WERI-Rb-1 (cell line): ENCODE results near the gene UNC5B.

ENCODE experiments used
- DNase-seq: peaks from one replicate; pipeline ENCODE4 v3.0.0-alpha.2; 2020
- H3K27ac ChIP-seq: fragments of 250-450 bp; sonication (Bioruptor Pico); 2 replicates; pipeline ENCODE4 v1.5.1; 2020; ENCODE audit warnings: mild to moderate bottlenecking, moderate library complexity
- H3K27me3 ChIP-seq: fragments of 250-450 bp; sonication (Bioruptor Pico); 2 replicates; pipeline ENCODE4 v1.5.1; 2021; ENCODE audit warnings: mild to moderate bottlenecking, low read depth, moderate library complexity; ENCODE audit not compliant: insufficient read depth, severe bottlenecking
- H3K36me3 ChIP-seq: fragments of 250-450 bp; sonication (Bioruptor Pico); 2 replicates; pipeline ENCODE4 v1.5.1; 2020; ENCODE audit warnings: mild to moderate bottlenecking, moderate library complexity
- H3K4me3 ChIP-seq: 2 replicates; pipeline ENCODE4 v1.5.1; 2011; ENCODE audit warnings: low read depth, mild to moderate bottlenecking, control low read depth, low read length
- H3K9me3 ChIP-seq: fragments of 250-450 bp; sonication (Bioruptor Pico); 2 replicates; pipeline ENCODE4 v1.5.1; 2021; ENCODE audit warnings: mild to moderate bottlenecking, moderate library complexity; ENCODE audit not compliant: severe bottlenecking
- TF ChIP-seq, protein P1 (sequence below): IDR thresholded peaks from 2 replicates; pipeline ENCODE4 v1.5.1; 2011; ENCODE audit warnings: low read depth, mild to moderate bottlenecking, control low read depth, inconsistent platforms, low read length

UNC5B gene

DNA sequence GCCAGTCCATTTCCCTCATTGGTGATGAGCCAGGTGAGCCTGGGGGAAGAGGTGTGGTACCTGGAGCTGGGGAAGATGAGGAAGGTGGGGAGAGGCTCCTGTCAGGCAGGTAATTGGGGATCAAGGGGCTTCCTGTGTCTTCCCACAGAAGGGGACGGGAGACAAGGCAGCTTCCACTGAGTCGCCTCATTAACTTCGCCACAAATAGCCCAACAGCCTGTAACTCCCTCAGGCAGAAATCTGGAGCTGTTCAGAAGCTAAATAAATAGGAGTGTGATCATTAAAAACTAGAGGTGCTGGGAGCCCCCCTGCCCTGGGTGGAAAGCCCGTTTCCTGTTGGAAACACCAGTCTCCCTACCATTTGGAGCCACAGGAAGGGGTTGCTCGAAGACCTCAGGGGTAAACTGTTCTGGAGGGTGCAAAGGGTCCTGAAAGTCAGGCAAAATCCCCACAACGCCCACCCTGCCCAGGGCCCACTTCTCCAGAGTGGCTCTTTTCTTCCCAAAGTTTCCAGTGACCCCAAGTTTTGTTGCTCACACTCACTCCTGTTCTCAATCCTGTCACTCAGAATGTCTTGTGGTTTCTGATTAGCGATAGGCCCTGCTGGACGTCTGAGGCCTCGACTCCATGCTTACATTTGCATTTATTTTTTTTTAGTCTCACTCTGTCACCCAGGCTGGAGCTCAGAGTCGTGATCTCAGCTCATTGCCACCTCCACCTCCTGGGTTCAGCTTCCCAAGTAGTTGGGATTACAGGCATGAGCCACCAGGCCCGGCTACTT is 25.7 kb downstream of the UNC5B start:
- no peaks in the 10 kb centered on the region for H3K36me3 ChIP-seq
- DNase-seq, result no peak
- H3K27me3 ChIP-seq, result no peaks in the 10 kb centered on the region
- no peaks in the 10 kb centered on the region for H3K9me3 ChIP-seq
- TF ChIP-seq, protein P1, sequence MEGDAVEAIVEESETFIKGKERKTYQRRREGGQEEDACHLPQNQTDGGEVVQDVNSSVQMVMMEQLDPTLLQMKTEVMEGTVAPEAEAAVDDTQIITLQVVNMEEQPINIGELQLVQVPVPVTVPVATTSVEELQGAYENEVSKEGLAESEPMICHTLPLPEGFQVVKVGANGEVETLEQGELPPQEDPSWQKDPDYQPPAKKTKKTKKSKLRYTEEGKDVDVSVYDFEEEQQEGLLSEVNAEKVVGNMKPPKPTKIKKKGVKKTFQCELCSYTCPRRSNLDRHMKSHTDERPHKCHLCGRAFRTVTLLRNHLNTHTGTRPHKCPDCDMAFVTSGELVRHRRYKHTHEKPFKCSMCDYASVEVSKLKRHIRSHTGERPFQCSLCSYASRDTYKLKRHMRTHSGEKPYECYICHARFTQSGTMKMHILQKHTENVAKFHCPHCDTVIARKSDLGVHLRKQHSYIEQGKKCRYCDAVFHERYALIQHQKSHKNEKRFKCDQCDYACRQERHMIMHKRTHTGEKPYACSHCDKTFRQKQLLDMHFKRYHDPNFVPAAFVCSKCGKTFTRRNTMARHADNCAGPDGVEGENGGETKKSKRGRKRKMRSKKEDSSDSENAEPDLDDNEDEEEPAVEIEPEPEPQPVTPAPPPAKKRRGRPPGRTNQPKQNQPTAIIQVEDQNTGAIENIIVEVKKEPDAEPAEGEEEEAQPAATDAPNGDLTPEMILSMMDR, result no peak
- no peak overlapping the region for H3K4me3 ChIP-seq
- H3K27ac ChIP-seq, result no peak overlapping the region; the same call in 1 of the 2 replicates

DNA sequence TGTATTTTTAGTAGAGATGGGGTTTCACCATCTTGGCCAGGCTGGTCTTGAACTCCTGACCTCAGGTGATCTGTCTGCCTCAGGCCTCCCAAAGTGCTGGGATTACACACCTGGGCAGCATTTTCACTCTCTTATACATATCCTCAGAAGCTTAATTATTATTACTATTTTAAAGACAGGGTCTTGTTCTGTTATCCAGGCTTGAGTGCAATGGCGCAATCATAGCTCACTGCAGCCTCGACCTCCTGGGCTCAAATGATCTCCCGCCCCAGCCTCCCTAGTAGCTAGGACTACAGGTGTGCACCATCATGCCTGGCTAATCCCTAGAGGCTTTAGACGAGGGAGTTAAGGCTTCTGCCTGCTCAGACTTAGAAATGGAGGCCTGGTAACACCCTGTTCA is 26.3 kb downstream of the UNC5B start:
- Histone ChIP-seq H3K27ac (no peak overlapping the region; the same call in 1 of the 2 replicates), H3K9me3 (no peaks in the 10 kb centered on the region), H3K36me3 (no peaks in the 10 kb centered on the region), H3K4me3 (no peak overlapping the region), H3K27me3 (no peaks in the 10 kb centered on the region)
- TF ChIP-seq, protein P1, result no peak
- DNase-seq, result peak; percentile 51

DNA sequence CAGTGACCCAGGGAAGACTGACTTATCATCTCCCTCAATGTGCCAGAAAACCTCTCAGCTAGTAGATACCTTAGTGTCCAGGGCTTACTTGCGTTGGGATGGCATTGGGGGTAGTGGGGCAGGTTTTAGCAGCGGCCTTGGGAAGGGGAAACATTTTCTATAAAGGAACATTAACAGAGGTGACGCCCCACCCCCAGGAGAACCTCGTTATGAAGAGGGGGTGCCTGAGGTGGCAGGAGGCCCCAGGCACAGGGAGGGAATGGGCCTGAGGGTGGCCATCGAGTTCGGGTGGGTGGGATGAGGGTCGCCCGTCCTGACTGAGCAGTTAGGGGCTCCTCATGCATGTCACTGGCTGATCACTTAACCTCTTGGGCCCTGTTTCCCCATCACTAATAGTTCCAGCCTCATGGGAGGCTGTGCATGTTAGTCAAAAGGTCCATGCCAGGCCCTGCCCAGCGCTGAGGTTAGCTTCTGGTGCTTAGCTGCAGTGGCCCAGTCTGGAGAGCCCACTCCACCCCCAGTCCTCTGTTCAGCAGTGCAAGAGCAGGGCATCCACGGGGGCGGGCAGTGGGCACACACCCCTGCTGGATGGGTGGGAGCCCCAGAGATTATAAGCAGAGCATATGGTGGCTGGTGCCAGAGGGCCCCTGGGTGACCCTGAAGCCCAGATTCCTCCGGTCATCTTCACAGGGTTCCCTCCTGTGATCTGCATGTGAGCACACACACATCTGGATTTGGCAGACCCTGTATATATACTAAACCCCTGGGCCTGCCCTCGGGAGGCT is 27.0 kb downstream of the UNC5B start:
- Histone ChIP-seq H3K27ac (no peak overlapping the region), H3K9me3 (no peaks in the 10 kb centered on the region), H3K4me3 (no peak overlapping the region), H3K27me3 (no peaks in the 10 kb centered on the region), H3K36me3 (no peaks in the 10 kb centered on the region)
- DNase-seq, result no peak
- TF ChIP-seq, protein P1, result no peak

DNA sequence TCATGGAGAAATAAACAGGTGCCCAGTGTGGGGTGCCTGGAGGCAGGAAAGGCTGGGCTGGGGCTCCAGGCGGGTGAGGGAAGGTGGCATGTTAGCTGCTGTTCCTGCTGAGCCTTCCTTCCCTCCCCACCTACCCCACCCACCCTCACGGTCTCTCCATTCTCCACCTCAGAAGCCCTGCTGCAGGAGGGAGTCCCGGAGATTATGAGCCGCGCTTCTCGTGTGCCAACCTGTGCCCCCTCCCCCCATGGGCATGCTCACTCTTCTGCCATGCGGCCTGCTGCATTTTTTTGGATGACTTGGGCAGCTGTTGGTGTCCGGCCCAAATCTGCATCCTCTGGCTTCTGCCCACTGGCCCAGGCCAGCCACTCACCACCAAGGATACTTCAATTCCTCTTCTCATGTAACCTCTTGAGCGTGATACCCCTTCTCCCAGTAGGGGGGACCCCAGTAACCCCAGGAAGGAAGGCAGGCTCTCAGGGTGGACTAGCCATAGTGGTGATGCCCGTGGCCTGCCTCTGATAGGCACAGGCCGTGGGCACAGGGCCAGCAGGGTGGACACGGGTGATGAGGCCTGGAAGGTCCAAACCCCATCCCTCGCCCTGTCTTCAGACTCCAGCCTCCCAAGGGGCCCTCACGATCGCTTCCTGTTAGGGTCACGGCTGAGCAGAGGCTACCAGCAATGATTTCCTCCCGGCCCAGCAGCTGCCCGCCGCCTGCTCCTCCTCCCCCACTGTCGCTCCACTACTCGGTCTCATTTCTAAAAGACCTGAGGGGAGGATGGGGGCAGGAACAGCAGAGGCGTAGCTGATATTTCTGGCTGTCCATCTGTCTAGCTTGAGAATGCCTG is 27.8 kb downstream of the UNC5B start:
- Histone ChIP-seq H3K9me3 (no peaks in the 10 kb centered on the region), H3K27ac (no peak overlapping the region), H3K4me3 (no peak overlapping the region), H3K36me3 (no peaks in the 10 kb centered on the region), H3K27me3 (no peaks in the 10 kb centered on the region)
- TF ChIP-seq, protein P1, result no peak
- no peak for DNase-seq

DNA sequence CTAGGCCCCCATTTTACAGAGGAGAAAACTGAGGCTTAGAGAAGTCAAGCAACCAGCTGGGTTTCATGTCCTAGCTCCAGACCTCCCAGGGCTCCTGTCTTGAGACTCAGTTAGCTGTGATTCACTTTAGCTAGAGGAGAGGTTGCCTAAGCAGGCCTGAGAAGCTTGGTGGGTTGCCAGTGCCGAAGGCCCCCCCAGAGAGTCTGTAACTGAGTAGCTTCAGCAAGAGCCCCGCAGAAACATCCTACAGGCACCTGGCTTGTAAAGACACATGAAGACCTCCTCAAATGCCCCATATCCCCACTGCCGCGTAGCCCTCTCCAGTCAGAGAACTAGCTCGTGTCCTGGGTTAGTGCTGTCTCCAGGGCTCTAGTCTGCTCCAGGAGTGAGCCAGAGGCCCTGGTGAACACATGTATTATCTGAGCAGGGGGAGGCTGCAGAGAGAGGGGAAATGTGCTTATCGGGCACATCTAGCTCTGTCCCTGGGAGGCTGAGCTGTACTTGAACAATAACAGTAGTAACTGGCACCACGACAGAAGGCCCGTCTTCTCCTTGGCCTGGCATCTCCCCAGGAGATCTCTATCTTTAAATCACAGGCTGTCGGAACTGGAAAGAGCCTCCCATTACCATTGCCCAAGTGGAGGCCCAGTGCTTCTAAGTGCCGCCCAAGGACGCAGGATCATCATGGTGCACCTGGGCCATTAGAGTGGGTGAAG is 28.9 kb downstream of the UNC5B start:
- DNase-seq, result no peak

More for the DNA sequence above, 28.9 kb downstream of the UNC5B start:
- Histone ChIP-seq H3K9me3 (no peaks in the 10 kb centered on the region), H3K27me3 (no peaks in the 10 kb centered on the region), H3K27ac (no peak overlapping the region), H3K4me3 (no peak overlapping the region), H3K36me3 (no peaks in the 10 kb centered on the region)
- TF ChIP-seq, protein P1, result no peak
